Cardiac fibroblast (primary cell): ENCODE measurements around the gene BCL11B.

Source experiments
- DNase-seq, 2 donors: peaks; one replicate each; pipeline versions ENCODE4 v3.0.0 to v3.0.0-alpha.2; 2010; ENCODE audit warnings: low read depth in 2 of 2
- H3K4me3 ChIP-seq, 2 donors: replicated peaks in 1 of 2; 1 replicate in 1 of 2; 2 replicates in 1 of 2; pipeline ENCODE4 v1.5.1; 2011; ENCODE audit warnings: low read depth in 2 of 2, low read length in 2 of 2, mild to moderate bottlenecking in 2 of 2, moderate library complexity in 1 of 2
- CTCF ChIP-seq: IDR thresholded peaks from one replicate; pipeline ENCODE4 v1.5.1; 2011; ENCODE audit warnings: low read depth, mild to moderate bottlenecking, low read length, inconsistent platforms

The BCL11B gene

GRCh38 chr14:99177046-99177655 is 94.8 kb downstream of the BCL11B start:
- no peak overlapping the region for H3K4me3 ChIP-seq
- DNase-seq, result no peak
- no peak for TF ChIP-seq CTCF

- no peak overlapping the region for H3K4me3 ChIP-seq
- no peak for DNase-seq
- no peak for TF ChIP-seq CTCF
Measured at GRCh38 chr14:99176156-99176945, 95.6 kb downstream of the BCL11B start.

GRCh38 chr14:99175331-99176155 is 96.5 kb downstream of the BCL11B start:
- H3K4me3 ChIP-seq, result no peak overlapping the region
- TF ChIP-seq CTCF, result no peak
- no peak for DNase-seq

- no peak overlapping the region for H3K4me3 ChIP-seq
- TF ChIP-seq CTCF, result no peak
- DNase-seq, result no peak
Measured at GRCh38 chr14:99174770-99175319, 97.2 kb downstream of the BCL11B start.

- no peak for TF ChIP-seq CTCF
- H3K4me3 ChIP-seq, result no peak overlapping the region
- DNase-seq, result no peak
Measured at GRCh38 chr14:99174081-99174769, 97.8 kb downstream of the BCL11B start.

GRCh38 chr14:99173506-99173905 is 98.5 kb downstream of the BCL11B start:
- TF ChIP-seq CTCF, result no peak
- DNase-seq, result no peak
- no peak overlapping the region for H3K4me3 ChIP-seq
